CD4-positive, alpha-beta T cell treated with Interferon gamma for 1 hour (primary cell): ENCODE results near the gene TEX11.
A peak's percentile ranks its signal among the peaks of the same experiment; 100 is the strongest.
"Not testable (repeated sequence)": the region's sequence is repeated elsewhere in the genome, so short reads cannot be mapped to it uniquely, and the experiment has no call there.

Experiments
- DNase-seq: peaks from one replicate; pipeline ENCODE4 v3.0.0-alpha.2; 2020

Gene TEX11

DNA sequence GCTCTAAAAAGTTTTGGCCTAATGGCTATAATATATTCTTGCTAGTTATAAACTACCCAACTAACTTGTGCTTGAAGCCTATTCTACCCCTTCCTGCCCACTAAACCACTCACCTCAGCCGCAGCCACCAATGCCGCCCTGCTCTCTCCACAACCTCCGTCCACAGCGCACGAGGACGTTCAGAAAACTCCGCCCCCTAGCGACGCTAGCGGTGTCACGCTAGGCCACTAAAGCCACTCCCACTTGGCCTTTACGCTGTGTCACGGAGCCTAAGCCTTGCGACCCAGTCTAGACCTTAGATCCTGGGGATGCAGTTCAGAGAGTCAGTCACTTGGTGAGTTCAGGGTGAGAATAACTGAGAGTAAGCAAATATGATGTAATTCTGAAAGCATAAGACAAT, at the start of gene TEX11:
Gene TEX11 (minus strand): TSS at position 171 of the 400 bp plus-strand sequence. CDS start 922 bp downstream, outside the sequence.
- no peak for DNase-seq

DNA sequence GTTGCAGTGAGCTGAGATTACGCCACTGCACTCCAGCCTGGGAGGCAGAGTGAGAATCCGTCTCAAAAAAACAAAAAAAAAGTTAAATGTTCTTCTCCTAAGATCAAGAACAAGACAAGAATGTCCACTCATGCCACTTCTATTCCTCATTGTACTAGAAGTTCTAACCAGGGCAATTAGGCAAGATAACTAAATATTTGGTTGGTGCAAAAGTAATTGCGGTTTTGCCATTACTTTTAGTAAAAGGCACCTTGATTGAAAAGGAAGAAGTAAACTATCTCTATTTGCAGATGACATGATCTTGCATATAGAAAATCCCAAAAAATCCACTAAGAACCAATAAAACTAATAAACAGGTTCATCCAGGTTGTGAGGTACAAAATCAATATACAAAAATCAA, 46.4 kb upstream of the TEX11 start:
- no peak for DNase-seq

DNA sequence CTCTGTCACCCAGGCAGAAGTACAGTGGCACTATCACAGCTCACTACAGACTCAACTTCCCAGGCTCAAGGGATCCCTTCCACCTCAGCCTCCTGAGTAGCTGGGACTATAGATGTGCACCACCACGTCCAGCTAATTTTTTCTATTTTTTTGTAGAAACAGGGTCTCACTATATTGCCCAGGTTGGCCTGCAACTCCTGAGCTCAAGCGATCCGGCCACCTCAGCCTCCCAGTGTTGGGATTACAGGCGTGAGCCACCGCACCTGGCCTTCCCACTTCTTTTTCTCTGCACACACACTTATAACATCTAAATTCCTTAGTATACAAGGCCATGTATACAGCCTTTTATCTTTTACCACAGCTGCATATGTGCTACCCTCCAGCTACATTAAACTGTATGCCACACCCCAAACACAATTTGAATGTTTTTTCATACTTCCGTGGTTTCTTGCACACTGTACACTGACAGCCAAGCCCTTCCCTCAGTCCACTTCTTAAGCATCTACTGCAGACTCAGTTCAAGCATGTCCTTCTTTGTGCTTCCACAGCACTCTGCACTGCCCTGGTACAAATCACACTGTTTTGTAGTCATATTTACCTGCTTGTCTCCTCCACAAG, 15.9 kb upstream of the TEX11 start:
- no peak for DNase-seq

DNA sequence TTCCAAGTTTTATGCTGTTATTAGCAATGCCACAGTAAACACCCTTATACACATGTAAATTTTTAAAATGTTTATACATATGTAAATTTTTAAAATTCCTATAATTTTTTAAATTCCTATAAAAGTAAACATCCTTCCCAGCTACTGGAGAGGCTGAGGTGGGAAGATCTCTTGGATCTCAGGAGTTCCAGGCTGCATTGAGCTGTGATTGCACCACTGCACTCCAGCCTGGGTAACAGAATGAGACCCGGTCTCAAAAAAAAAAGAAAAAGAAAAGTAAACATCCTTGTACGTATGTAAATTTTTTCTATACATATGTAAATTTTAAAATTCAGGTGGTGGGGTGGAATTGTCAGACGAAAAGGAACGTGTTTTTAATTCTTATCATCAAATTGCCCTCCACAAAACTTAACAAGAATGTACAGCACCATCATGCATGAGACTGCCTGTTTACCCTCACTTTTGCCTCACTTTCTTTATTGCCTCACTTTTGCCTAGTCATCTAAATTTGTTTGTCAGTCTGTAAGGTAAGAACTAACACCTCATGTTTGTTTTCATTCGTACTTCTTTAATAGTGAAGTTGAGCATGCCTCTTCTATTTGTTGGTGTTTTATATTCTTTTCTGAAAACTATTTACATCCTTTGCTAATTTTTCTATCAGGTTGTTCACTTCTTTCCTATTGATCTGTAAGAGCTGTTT, 14.4 kb upstream of the TEX11 start:
- no peak for DNase-seq

DNA sequence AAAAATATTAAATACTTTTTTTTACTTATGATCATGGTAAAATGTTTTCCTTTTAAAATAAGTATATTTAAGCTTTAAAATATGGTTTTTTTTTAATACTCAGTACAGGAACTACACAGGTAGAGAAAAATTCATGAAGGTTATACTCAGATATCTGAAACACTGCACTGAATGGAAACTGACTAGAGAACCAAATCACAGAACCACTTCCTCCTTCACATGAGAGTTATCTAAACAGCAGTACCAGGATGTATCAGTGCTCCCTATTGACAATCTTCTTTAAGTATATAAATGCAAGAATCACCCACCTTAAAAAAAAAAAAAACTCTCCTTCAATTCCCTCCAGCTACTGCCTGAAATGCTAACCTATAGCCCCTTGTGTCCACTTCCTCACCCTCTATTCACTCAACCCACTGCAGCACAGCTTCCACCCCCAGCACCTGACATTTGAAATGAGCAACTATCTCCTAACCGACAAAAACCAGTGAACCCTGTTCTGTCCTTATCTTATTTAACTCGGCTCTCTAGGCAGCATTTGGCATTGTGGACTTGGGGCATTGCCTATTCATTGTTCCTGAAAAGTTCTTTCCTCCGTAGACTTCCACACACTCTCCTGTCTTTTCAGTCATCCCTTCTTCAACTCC, 13.3 kb upstream of the TEX11 start:
- no peak for DNase-seq

DNA sequence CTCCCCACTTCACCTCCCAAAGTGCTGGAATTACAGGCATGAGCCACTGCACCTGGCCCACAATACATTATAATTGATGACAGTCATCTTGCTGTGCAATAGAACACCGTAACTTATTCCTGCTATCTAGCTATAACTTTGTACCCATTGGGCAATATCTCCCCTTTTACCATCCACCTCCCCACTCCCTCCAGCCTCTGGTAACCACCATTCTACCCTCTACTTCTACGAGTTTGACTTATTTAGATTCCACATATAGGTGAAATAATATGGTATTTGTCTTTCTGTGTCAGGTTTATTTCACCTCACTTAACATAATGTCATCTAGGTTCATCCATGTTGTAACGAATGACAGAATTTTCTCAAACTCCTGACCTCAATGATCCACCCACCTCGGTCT, 8.2 kb upstream of the TEX11 start:
- no peak for DNase-seq

DNA sequence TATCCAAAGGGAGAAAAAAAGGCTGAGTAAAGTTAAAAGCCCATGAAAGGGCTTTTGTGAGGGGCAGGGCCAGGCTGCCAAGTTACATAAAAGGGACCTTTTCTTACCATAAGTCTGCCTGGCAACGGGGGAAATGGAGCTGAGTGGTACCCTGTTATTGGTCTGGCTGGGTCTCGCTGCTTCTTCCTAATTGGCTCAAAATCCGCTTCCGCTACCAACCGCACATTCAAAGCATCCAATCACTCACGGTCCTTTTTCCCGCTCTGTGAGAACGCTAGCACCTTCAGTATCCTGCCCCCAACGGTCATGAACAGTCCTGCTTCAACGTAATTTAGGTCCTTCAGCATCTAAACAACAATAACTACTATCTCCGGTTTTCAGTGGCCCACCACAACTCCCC, 611 bp downstream of the TEX11 start:
- no peak for DNase-seq

DNA sequence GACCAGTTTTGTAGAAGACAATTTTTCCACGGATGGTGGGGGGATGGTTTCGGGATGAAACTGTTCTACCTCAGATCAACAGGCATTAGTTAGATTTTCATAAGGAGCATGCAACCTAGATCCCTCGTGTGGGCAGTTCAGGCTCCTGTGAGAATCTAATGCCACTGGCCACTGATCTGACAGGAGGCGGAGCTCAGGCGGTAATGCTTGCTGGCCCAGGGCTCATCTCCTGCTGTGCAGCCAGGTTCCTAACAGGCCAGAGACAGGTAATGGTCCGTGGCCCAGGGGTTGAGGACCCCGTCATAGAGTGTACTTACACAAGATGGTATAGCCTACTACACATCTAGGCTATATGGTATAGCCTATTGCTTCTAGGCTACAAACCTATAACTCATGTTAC, 7.0 kb downstream of the TEX11 start:
- no peak for DNase-seq

DNA sequence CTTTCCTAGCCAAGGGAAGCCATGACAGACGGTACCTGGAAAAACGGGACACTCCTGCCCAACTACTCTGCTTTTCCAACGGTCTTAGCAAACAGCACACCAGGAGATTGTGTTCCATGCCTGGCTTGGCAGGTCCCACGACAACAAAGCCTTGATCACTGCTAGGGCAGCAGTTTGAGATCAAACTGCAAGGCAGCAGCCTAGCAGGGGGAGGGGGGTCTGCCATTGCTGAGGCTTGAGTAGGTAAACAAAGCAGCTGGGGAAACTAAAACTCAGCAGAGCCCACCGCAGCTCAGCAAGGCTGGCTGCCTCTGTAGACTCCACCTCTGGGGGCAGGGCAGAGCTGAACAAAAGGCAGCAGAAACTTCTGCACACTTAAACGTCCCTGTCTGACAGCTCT, 18.1 kb downstream of the TEX11 start:
- DNase-seq: not testable (repeated sequence)

DNA sequence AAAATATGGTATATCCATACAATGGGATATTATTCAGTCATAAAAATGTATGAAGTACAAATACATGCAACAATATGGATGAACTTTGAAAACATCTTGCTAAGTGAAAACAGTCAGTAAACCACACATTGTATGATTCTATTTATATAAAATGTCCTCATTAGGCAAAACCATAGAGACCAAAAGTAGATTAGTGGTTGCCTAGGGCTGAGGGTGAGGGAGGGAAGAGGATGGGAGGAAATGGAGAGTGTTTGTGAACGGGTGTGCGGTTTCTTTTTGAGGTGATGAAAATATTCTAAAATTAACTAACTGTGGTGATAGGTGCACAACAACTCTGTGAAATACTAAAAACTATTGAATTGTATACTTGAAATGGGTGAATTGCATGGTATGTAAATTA, 29.6 kb downstream of the TEX11 start:
- DNase-seq: no peak

DNA sequence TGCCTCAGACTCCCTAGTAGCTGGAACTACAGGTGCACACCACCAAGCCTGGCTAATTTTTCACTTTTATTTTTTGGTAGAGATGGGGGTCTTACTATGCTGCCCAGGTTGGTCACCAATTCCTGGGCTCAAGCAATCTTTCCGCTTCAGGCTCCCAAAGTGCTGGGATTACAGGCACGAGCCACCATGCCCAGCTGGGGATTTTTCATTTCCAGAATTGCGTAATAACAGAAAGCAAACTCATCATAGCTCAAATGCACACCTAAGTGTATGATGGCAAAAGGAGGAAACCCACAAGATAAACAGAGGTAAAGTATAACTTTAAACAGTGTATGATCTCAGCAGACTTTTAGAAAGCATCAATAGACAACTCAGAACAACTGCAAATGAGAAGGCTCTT, 56.2 kb downstream of the TEX11 start:
- DNase-seq: no peak

DNA sequence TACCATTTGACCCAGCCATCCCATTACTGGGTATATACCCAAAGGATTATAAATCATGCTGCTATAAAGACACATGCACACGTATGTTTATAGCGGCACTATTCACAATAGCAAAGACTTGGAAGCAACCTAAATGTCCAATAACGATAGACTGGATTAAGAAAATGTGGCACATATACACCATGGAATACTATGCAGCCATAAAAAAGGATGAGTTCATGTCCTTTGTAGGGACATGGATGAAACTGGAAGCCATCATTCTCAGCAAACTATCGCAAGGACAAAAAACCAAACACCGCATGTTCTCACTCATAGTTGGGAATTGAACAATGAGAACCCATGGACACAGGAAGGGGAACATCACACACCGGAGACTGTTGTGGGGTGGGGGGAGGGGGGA, 64.4 kb downstream of the TEX11 start:
- DNase-seq: not testable (repeated sequence)

DNA sequence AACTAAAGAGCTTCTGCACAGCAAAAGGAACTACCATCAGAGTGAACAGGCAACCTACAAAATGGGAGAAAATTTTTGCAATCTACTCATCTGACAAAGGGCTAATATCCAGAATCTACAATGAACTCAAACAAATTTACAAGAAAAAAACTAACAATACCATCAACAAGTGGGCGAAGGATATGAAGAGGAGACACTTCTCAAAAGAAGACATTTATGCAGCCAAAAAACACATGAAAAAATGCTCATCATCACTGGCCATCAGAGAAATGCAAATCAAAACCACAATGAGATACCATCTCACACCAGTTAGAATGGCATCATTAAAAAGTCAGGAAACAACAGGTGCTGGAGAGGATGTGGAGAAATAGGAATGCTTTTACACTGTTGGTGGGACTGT, 64.9 kb downstream of the TEX11 start:
- DNase-seq: not testable (repeated sequence)

DNA sequence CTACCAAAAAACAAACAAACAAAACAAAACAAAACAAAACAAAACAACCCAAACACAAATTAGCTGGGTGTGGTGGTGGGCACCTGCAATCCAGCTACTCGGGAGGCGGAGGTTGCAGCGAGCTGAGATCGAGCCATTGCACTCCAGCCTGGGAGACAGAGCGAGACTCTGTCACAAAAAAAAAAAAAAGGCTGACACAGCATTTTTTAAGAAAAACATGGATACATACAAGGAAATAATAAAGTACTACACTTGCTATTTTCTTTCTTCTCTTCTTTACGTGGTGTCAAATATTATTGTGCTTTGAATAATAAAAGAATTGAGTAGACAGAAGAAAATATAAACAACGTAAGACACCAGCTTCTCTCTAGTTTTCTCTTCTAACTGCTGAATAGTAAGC, 73.9 kb downstream of the TEX11 start:
- no peak for DNase-seq

DNA sequence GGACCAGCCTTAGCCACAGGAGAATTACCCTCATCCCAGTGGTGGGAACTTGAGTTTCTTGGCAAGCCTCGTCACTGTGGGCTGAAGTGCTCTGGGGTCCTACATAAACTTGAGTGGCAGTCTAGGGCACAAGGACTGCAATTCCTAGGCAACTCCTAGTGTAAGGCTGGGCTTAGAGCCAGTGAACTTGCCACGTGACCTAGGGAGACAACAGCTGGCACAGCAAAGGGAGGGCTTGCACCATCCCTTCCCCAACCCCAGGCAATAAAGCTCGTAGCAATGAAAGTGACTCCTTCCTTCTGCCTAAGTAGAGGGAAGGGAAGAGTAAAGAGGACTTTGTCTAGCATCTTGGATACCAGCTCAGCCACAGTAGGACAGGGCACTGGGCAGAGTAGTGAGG, 81.8 kb downstream of the TEX11 start:
- DNase-seq: no peak

DNA sequence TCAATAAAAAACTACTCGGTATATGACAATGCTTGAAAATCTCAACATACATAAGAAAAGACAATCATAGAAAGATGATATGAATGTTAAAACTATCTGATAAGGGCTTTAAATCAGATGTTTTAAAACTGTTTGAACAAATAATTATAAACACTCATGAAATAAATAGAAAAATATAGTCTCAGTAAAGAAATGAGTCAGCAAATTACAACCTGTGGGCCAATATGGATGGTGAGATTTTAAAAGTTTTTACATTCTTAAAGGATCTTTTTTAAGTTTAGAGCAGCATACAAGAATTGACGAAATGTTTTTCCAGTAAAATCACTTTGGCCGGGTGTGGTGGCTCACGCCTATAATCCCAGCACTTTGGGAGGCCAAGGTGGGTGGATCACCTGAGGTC, 83.1 kb downstream of the TEX11 start:
- DNase-seq: no peak

DNA sequence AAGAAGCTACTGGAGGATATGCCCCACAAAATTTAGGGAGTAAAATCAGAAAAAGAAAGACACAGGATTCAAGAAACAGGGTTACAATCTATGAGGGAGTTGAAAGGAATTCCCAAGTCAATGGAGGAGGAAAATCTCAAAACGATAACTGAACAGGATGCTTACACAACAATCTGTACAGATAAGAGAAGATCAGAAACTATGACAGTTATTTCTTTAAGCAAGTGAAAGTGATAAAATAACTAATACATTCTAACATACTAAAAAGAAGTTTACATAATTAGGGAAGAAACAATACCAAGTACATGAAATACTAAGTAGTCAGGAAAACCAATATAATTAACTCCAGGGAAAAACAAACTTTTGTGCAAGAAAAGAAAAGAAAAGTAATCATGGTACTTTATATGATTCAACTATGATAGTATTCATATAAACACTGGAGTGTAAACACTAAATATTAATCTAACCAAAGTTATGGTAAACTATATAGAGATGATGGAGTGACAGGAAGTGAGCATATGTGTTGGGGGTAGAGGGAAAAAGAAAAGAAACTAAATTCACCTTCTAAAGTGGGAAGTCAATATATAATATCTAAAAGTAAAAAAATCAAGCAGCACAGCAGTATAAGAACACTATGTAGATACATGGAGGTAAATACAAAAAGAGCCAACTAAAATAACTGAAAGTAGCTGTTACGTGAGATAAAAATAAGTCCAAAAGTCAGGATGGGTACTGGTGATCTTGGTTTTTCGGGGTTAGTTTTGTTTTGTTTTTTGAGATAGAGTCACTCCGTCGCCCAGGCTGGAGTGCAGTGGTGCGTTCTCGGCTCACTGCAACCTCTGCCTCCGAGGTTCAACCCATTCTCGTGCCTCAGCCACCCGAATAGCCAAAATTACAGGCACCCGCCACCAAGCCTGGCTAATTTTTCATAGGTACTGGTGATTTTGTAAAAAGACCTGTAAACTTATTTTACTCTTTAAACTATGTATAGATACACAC, 99.3 kb downstream of the TEX11 start:
- DNase-seq: no peak

DNA sequence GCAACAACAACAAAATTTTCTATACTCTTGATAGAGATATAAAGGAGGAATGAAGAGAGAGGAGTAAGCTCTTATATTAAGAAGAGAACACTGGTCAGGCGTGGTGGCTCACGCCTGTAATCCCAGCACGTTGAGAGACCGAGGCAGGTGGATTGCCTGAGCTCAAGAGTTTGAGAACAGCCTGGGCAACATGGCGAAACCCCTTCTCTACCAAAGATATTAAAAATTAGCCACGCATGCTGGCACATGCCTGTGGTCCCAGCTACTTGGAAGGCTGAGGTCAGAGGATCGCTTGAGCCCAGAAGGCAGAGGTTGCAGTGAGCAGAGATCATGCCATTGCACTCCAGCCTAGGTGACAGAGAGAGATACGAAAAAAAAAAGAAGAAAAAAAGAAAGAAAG, 102.4 kb downstream of the TEX11 start:
- DNase-seq: no peak

DNA sequence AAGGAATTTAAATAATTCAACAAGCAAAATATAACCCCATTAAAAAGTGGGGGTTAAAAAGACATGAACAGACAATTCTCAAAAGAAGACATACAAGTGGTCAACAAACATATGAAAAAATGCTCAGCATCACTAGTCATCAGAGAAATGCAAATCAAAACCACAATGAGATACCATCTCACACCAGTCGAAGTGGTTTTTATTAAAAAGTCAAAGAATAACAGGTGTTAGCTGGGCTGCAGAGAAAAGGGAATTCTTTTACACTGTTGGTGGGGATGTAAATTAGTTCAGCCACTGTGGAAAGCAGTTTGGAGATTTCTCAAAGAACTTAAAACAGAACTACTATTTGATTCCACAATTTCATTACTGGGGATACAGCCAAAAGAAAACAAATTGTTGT, 111.8 kb downstream of the TEX11 start:
- DNase-seq: not testable (repeated sequence)

DNA sequence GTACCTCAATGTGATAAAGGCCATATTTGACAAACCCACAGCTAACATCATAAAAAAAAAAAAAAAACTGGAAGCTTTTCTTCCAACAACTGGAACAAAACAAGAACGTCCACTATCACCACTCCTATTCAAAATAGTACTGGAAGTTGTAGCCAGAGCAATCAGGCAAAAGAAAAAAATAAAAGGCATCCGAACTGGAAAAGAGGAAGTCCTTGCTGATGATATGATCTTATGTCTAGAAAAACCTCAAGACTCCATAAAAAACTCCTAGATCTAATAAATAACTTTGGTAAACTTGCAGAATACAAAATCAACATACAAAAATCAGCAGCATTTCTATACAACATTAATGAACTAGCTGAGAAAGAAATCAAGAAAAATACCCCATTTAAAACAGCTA, 134.3 kb downstream of the TEX11 start:
- no peak for DNase-seq

DNA sequence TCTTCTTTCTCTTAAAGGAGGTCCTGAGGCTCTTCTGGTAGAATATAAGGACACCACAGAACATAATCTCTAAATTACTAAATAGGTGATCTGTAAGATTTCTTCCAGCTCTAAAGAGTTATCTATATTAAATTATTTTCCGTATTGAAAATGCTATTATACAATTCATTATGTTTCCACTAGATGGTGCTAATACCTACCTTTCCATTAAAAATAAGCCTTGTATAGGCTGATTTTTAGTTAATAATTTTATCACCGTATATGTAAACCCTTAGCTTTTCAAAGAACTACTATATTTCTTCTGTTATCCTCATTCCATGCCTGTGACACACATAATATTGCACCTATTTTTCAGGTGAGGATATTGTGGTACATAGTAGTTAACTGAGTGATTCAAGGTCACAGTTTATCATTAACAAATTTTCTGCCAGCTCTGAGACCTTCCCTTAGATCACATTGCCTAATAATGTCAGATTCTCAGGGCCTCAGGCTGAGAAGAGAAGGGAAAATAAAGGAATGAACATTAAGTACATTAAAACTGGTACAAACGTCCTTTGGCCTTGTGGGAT, 138.8 kb downstream of the TEX11 start:
- DNase-seq: no peak

DNA sequence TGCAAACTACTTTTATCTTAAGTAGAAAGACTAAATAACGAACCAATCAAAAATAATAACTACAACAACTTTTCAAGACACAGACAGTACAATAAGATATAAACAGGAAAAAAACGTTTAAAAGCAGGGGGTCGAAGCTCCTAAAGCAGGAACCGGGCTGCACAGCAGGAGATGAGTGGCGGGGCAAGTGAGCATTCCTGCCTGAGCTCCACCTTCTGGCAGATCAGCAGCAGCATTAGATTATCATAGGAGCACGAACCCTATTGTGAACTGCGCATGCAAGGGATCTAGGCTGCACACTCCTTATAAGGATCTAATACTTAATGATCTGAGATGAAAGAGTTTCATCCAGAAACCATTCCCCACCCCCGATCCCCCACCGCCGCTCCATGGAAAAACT, 146.2 kb downstream of the TEX11 start:
- DNase-seq: no peak

DNA sequence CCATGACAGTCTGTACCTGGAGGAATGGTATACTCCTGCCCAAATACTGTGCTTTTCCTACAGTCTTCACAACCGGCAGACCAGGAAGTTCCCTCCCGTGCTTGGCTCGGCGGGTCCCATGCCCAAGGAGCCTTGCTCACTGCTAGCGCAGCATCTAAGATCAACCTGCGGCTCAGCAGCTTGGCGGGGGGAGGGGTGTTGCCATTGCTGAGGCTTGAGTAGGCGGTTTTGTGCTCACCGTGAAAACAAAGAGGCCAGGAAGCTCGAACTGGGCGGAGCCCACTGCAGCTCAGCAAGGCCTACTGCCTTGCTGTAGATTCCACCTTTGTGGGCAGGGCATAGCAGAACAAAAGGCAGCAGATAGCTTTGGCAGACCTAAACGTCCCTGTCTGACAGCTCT, 152.7 kb downstream of the TEX11 start:
- peak; percentile 49 for DNase-seq
